Mucosa of descending colon (tissue), 3 donors: ENCODE results near the gene FOXO6. TPM values are rescaled to one million over a fixed set of nuclear protein-coding genes. Genes with fewer than 3 reads are reported as not detected.
"Not testable (repeated sequence)": the region's sequence is repeated elsewhere in the genome, so short reads cannot be mapped to it uniquely, and the experiment has no call there.

Experiments
- ATAC-seq: fragments of 200-7000 bp; cut with Tn5 transposase; one replicate; pipeline ENCODE4 v1.9.1; 2020; ENCODE audit warnings: mild to moderate bottlenecking, moderate library complexity
- DNase-seq, 3 donors: peaks; one replicate each; pipeline ENCODE4 v3.0.0-alpha.2; 2020
- H3K36me3 ChIP-seq: fragments of 200-600 bp; one replicate; pipeline ENCODE4 v1.8.0; 2021; ENCODE audit warnings: low read depth, mild to moderate bottlenecking
- H3K4me1 ChIP-seq: fragments of 200-600 bp; one replicate; pipeline ENCODE4 v1.8.0; 2021; ENCODE audit warnings: low read depth, mild to moderate bottlenecking
- H3K4me3 ChIP-seq: fragments of 200-600 bp; one replicate; pipeline ENCODE4 v1.8.0; 2021; ENCODE audit warnings: mild to moderate bottlenecking
- H3K9me3 ChIP-seq: fragments of 200-600 bp; one replicate; pipeline ENCODE4 v1.8.0; 2021; ENCODE audit warnings: mild to moderate bottlenecking
- intact Hi-C, 2 donors: fragments of 100-400 bp; cut with DNase I in 1 of 2; cut with micrococcal nuclease in 1 of 2; formaldehyde crosslinking; loops; one replicate each; pipeline versions ENCODE4 v1.11.0 to v1.11.1; 2022; cut with DNase I, micrococcal nuclease
- total RNA-seq, 3 donors: library from RNA; stranded (reverse); fragmentation: NEBNext Ultra II Directional in 2 of 3; extraction: Animal tissue kit (Norgen Biotek cat#: 25700) in 2 of 3; gene quantifications; one replicate each; pipeline versions ENCODE4 v1.2.1 to v1.2.4, GENCODE V29; 2021 to 2023
- TF ChIP-seq, protein P1 (sequence below): fragments of 200-600 bp; IDR thresholded peaks from one replicate; pipeline ENCODE4 v1.8.0; 2022; ENCODE audit warnings: antibody characterized with exemption, mild to moderate bottlenecking
- donor health status: DM: no; HTN: no; CAD: no; lungs with moderate emphysema.
- donor health status: DM: no; HTN: no; CAD: no.
- donor health status: DM: no; HTN: yes; CAD: no.

FOXO6 gene
- total RNA-seq, 3 donors from 2014 or later = 0.65 to 2.0 (median 0.72) TPM

DNA sequence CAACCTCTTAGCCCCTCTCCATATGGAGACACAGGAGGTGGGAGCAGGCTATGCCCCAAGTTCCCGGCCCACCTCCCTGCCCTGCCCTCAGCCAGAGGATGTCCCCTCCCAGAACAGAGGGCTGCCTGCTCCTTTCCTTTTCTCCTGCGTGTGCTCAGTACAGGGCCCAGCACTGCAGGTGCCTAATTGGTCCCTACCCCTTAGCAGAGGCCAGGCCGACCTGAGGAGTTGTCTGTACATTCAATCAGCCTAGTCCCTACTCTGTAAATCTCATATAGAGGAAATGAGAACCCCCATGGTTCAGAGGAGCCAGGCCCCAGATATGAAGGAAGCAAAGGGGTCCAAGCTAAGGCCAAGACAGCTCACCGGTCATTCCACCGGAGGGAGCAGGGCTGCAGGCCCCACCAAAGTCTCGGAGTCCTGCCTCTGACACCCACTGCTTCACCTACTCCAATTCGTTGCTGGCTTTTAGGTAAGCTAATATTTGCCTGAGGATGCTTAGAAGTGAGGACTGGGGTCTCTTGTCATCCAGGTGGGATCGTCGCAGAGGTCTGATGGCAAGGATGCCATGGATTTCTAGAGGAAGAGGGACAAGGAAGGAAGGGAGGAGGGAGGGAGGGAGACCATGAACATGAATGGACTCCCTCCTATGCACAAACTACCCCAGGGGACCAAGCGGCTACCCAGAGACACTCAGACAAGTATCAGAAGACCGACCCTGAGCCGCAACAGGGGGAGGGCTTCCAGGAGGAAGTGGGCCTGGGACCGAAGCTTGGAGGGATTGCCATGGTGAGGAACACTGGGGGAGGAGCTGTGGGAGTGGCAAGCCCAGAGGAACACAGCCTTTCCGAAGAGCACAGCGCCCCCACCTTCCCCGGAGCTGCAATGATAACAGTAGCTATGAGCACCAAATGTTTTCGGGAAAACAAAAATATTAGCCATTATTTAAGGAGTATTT, 30.4 kb upstream of the FOXO6 start:
- TF ChIP-seq, protein P1, sequence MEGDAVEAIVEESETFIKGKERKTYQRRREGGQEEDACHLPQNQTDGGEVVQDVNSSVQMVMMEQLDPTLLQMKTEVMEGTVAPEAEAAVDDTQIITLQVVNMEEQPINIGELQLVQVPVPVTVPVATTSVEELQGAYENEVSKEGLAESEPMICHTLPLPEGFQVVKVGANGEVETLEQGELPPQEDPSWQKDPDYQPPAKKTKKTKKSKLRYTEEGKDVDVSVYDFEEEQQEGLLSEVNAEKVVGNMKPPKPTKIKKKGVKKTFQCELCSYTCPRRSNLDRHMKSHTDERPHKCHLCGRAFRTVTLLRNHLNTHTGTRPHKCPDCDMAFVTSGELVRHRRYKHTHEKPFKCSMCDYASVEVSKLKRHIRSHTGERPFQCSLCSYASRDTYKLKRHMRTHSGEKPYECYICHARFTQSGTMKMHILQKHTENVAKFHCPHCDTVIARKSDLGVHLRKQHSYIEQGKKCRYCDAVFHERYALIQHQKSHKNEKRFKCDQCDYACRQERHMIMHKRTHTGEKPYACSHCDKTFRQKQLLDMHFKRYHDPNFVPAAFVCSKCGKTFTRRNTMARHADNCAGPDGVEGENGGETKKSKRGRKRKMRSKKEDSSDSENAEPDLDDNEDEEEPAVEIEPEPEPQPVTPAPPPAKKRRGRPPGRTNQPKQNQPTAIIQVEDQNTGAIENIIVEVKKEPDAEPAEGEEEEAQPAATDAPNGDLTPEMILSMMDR = no peak
- Histone ChIP-seq H3K4me1 (no peaks in the 10 kb centered on the region), H3K36me3 (no peaks in the 10 kb centered on the region), H3K9me3 (no peaks in the 10 kb centered on the region), H3K4me3 (no peak overlapping the region)
- no peak for ATAC-seq
- no peak for DNase-seq
- intact Hi-C loops = no loop called here

DNA sequence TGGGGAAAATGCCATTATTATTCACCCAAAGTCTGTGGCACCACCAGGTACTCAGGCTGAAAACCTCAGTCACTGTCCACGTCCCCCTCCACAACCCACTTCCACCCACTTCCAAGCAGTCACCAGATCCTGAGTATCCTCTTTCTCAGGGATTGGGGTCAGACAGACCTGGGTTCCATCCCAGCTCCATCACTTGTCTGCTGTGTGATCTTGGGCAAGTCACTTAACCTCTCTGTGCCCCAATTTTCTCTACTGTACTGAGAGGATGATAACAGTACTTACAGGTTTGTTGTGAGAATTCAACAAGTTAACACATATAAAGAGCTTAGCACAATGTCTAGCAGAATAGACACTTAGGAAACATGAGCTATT, 29.7 kb upstream of the FOXO6 start:
- DNase-seq = no peak
- no peaks in the 10 kb centered on the region for H3K36me3 ChIP-seq
- H3K9me3 ChIP-seq = no peaks in the 10 kb centered on the region
- TF ChIP-seq, protein P1 = no peak
- H3K4me1 ChIP-seq = no peaks in the 10 kb centered on the region
- intact Hi-C loops = no loop called here
- no peak for ATAC-seq
- no peak overlapping the region for H3K4me3 ChIP-seq

DNA sequence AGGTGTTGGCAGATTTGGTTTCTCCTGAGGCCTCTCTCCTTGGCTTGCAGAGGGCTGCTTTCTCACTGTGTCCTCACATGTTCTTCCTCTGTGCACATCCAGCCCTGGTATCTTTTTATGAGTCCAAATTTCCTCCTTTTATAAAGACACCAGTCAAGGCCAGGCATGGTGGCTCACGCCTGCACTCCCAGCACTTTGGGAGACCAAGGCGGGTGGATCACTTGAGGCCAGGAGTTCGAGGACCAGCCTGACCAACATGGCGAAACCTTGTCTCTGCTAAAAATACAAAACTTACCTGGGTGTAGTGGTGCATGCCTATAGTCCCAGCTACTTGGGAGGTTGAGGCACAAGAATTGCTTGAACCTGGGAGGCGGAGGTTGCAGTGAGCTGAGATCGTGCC, 29.1 kb upstream of the FOXO6 start:
- intact Hi-C loops, ATAC-seq, DNase-seq, H3K36me3 ChIP-seq, H3K9me3 ChIP-seq, H3K4me1 ChIP-seq, H3K4me3 ChIP-seq: not testable (repeated sequence)

DNA sequence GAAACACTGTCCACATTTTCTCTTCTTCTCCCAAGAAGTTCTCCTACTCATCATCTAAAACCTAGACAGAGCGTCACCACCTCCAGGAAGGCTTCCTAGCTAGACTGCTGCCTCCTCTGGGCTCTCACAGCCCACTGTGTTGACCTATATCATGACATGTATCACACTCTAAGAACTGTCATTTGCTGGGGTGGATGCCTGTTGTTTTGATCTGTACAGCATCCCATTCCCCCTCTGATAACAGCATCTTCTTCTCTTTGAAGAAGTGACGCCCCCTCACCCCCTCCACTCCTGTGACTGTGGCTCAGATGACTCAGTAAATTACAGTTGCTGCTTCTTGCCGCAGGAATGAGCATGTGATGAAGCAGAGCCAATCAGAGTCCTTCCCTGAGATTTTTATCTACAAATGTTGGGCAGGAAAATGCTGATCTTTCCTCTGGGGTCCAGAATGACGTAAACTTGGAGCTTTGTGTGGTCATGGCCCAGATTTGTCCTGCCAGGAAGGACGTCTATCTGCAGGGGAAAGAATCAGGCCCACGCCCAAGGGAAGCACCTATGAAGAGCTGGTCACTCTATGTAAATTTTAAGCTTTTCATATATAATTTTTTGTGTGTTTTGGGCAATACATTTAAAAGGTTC, 28.0 kb upstream of the FOXO6 start:
- TF ChIP-seq, protein P1 = no peak
- Histone ChIP-seq H3K36me3 (no peaks in the 10 kb centered on the region), H3K9me3 (no peaks in the 10 kb centered on the region), H3K4me1 (no peaks in the 10 kb centered on the region), H3K4me3 (no peak overlapping the region)
- DNase-seq = no peak
- intact Hi-C loops = no loop called here
- no peak for ATAC-seq

DNA sequence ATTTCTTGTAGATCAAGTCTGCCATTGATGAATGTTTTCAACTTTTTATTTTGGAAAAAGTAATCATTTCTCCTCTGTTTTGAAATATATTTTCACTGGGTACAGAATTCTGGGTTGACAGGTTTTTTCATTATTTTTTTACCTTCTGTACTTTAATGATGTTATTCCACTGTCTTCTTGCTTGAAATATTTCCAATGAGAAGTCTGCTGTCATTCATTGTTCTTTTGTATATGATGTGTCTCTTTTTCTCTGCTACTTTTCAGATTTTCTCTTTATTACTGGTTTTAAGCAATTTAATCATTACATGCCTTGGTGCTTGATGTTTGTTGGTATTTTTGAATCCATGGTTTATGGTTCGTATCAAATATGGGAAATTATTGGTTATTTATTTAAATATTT, 22.4 kb upstream of the FOXO6 start:
- Histone ChIP-seq H3K4me1 (peaks cover 3% of the 10 kb centered on the region), H3K4me3 (no peak overlapping the region), H3K9me3 (peaks cover 7% of the 10 kb centered on the region), H3K36me3 (no peaks in the 10 kb centered on the region)
- intact Hi-C loops = no loop called here
- DNase-seq (no peak), ATAC-seq (no peak)
- TF ChIP-seq, protein P1 = no peak
